ENCODE measurements around the gene WRNIP1. TPM values are rescaled to one million over a fixed set of nuclear protein-coding genes. Genes with fewer than 3 reads are reported as not detected.
"Not testable (repeated sequence)": the region's sequence is repeated elsewhere in the genome, so short reads cannot be mapped to it uniquely, and the experiment has no call there.

The WRNIP1 gene
- total RNA-seq, 4 donors from 2014 or later = 34.1 to 50.5 (median 41.7) TPM

- Histone ChIP-seq H3K4me3 (no peak overlapping the region), H3K4me1 (no peaks in the 10 kb centered on the region), H3K36me3 (no peaks in the 10 kb centered on the region), H3K27ac (no peak overlapping the region), H3K27me3 (no peaks in the 10 kb centered on the region), H3K9me3 (no peaks in the 10 kb centered on the region)
- TF ChIP-seq, protein P1, sequence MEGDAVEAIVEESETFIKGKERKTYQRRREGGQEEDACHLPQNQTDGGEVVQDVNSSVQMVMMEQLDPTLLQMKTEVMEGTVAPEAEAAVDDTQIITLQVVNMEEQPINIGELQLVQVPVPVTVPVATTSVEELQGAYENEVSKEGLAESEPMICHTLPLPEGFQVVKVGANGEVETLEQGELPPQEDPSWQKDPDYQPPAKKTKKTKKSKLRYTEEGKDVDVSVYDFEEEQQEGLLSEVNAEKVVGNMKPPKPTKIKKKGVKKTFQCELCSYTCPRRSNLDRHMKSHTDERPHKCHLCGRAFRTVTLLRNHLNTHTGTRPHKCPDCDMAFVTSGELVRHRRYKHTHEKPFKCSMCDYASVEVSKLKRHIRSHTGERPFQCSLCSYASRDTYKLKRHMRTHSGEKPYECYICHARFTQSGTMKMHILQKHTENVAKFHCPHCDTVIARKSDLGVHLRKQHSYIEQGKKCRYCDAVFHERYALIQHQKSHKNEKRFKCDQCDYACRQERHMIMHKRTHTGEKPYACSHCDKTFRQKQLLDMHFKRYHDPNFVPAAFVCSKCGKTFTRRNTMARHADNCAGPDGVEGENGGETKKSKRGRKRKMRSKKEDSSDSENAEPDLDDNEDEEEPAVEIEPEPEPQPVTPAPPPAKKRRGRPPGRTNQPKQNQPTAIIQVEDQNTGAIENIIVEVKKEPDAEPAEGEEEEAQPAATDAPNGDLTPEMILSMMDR (IDR thresholded peaks at IDR 0.05) = no peak
- no peak for TF ChIP-seq POLR2A (IDR thresholded peaks at IDR 0.05)
- no peak for DNase-seq
- intact Hi-C loops (cut with DNase I; ENCODE audit: low total_unique reads) = no loop called here
Observed at GRCh38 chr6:2796861-2797260, 31.7 kb downstream of the WRNIP1 start.

GRCh38 chr6:2797564-2798031 lies 32.4 kb downstream of the WRNIP1 start:
- no peak for DNase-seq
- intact Hi-C loops (cut with DNase I; ENCODE audit: low total_unique reads) = no loop called here
- Histone ChIP-seq H3K27ac (no peak overlapping the region), H3K9me3 (no peaks in the 10 kb centered on the region), H3K4me1 (no peaks in the 10 kb centered on the region), H3K27me3 (no peaks in the 10 kb centered on the region), H3K36me3 (no peaks in the 10 kb centered on the region), H3K4me3 (no peak overlapping the region)
- TF ChIP-seq, protein P1 (IDR thresholded peaks at IDR 0.05) = no peak
- no peak for TF ChIP-seq POLR2A (IDR thresholded peaks at IDR 0.05)

DNA sequence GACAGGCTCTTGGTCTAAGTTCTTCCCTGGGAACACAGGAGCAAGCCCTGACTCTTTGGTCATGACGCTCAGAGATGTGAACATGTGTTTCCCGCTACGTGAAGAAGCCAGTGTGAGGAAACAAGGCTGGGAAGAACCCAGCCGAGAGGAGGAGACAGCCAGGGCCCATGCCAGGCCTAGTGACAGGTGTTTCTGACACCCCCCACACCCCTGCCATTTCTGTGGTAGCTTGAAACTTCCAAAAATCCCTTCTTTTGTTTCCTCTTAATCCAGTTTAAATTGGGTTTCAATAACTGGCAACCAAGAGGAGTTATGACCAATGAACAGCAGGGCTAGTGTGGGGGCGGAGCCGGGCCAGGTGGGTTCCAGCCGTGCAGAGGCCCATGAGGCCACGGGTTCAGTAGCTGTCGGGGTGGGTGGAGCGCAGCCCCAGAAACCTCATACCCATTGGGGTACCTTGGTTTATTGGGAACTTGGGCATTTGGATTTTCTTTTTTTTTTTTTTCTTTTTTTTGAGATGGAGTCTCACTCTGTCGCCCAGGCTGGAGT lies 33.5 kb downstream of the WRNIP1 start:
- DNase-seq = no peak
- intact Hi-C loops (cut with DNase I; ENCODE audit: low total_unique reads) = no loop called here
- no peak for TF ChIP-seq POLR2A (IDR thresholded peaks at IDR 0.05)
- TF ChIP-seq, protein P1 (IDR thresholded peaks at IDR 0.05) = no peak
- H3K9me3 ChIP-seq = no peaks in the 10 kb centered on the region
- no peak overlapping the region for H3K4me3 ChIP-seq
- no peaks in the 10 kb centered on the region for H3K4me1 ChIP-seq
- H3K27me3 ChIP-seq = no peaks in the 10 kb centered on the region
- H3K27ac ChIP-seq = no peak overlapping the region
- H3K36me3 ChIP-seq = no peaks in the 10 kb centered on the region

DNA sequence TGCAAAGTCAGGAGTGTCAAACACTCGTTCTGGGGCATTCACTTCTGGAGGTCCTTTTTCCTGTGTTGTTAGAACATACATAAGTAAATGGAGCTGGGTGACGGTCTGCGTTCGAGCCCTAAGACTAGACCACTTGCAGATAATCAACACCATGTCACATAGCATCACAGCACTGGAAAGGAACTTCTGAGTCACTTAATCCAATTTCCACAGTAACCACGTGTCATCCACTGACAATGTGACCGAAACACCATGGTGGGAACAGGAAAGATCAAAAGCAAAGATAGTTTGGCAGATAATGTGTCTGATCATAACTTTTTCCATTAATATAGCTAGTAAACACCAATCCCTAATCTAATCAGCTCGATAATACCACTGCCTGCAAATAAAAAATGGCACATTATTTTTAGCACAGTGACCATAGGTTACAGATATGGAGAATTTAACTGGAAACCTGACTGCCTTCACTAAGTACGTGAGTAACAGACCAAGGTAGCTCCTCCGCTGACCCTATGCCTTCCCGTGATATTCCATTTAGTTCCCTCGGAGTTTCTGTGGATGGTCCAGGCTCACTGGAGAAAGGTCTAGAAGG lies 34.8 kb downstream of the WRNIP1 start:
- Histone ChIP-seq H3K4me3 (no peak overlapping the region), H3K9me3 (no peaks in the 10 kb centered on the region), H3K27ac (no peak overlapping the region), H3K4me1 (no peaks in the 10 kb centered on the region), H3K36me3 (no peaks in the 10 kb centered on the region), H3K27me3 (no peaks in the 10 kb centered on the region)
- DNase-seq = no peak
- no peak for TF ChIP-seq POLR2A (IDR thresholded peaks at IDR 0.05)
- TF ChIP-seq, protein P1 (IDR thresholded peaks at IDR 0.05) = no peak
- intact Hi-C loops (cut with DNase I; ENCODE audit: low total_unique reads) = no loop called here

GRCh38 chr6:2800552-2801316 lies 35.5 kb downstream of the WRNIP1 start:
- no peak overlapping the region for H3K4me3 ChIP-seq
- DNase-seq = no peak
- no peaks in the 10 kb centered on the region for H3K9me3 ChIP-seq
- H3K27ac ChIP-seq = no peak overlapping the region
- intact Hi-C loops (cut with DNase I; ENCODE audit: low total_unique reads) = no loop called here
- H3K4me1 ChIP-seq = no peaks in the 10 kb centered on the region
- TF ChIP-seq, protein P1 (IDR thresholded peaks at IDR 0.05) = no peak
- no peak for TF ChIP-seq POLR2A (IDR thresholded peaks at IDR 0.05)
- H3K27me3 ChIP-seq = no peaks in the 10 kb centered on the region
- H3K36me3 ChIP-seq = no peaks in the 10 kb centered on the region

- intact Hi-C loops (cut with DNase I; ENCODE audit: low total_unique reads); H3K27me3 ChIP-seq; H3K4me3 ChIP-seq; H3K4me1 ChIP-seq; H3K36me3 ChIP-seq; H3K9me3 ChIP-seq; DNase-seq; H3K27ac ChIP-seq: not testable (repeated sequence)
Observed at GRCh38 chr6:2801687-2802086, 36.5 kb downstream of the WRNIP1 start.

All from uterus (tissue), 4 donors.